ENCODE results near the gene OR56A4.
"Not testable (repeated sequence)": the region's sequence is repeated elsewhere in the genome, so short reads cannot be mapped to it uniquely, and the experiment has no call there.

Gene OR56A4, protein sequence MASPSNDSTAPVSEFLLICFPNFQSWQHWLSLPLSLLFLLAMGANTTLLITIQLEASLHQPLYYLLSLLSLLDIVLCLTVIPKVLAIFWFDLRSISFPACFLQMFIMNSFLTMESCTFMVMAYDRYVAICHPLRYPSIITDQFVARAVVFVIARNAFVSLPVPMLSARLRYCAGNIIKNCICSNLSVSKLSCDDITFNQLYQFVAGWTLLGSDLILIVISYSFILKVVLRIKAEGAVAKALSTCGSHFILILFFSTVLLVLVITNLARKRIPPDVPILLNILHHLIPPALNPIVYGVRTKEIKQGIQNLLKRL

DNA sequence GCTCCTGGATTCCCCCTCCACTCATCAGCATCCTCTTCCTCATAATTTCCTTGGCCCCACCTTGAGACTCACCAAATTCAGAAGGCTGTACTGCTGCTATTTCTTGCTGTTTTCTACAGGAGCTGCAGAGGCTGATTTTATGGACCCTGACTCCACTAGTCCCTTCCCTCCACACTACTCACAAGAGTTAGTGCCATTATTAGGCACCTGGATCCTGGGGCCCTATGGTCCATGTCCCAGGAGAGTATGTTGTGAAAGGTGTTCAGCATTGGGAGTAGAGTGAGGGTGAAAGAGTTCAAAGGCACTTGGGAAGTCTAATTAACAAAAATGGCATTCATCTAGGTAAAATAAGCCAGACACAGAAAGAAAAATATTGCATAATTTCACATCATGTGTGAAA is at the start of gene OR56A4:
TSS of gene OR56A4 (minus strand) at position 101 of the 400 bp plus-strand sequence. CDS start 3,954 bp downstream, outside the sequence.
- no peak for DNase-seq

DNA sequence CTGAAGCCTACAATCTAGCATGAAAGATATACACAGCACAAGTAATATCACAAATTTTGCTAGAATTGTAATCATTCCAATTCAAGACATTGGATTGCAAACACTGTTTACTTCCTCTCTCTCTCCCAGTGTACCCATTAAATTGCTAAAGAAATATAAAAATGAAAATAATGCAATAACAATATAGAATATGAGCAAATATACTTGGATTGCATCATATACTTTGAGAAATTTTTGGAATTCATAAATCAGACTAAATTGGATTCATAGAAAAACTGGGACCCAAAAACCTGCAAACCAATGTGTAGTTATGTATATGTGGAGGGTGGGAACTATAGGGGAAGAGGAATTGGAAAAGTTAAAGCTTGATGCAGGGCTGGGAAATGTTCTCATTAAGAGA is 48.8 kb upstream of the OR56A4 start:
- DNase-seq: no peak

DNA sequence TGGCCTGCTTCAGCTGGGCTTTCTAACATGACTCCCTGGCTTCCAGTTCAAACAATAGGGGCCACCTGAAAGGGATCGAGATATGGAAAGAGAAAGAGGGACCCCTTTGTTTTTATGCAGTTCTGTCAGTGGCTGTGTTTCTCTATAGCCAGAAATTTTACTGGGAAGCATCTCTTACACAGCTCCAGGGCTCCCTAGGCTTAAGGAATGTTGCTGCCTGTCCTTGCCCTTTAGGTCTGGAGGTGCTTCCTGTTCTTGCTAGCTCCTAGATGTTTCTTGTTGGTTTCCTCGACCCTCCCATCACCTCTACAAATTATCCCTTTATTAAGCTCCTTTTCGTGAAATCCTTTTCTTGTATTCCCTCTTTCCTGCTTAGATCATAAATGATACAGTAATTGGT is 45.6 kb upstream of the OR56A4 start:
- no peak for DNase-seq

DNA sequence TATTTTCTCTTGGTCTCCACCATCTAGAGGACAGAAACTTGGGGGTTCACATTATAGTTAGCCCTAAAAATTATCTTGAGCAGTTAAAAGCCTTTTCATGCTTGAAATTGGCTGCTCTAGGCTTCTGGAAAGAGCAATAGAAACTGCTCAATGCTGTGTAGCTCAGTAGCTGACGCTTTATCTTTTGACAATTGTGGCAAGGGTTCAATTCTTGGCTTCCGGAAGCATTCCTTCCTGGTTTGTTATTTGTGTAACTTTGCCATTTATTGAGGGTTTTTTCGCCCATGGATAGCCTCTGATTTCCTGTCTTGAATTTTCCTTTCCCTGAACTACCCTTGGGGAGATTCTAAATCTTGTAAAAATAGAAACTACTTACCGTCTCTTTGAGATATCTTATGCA is 34.1 kb upstream of the OR56A4 start:
- DNase-seq: no peak

DNA sequence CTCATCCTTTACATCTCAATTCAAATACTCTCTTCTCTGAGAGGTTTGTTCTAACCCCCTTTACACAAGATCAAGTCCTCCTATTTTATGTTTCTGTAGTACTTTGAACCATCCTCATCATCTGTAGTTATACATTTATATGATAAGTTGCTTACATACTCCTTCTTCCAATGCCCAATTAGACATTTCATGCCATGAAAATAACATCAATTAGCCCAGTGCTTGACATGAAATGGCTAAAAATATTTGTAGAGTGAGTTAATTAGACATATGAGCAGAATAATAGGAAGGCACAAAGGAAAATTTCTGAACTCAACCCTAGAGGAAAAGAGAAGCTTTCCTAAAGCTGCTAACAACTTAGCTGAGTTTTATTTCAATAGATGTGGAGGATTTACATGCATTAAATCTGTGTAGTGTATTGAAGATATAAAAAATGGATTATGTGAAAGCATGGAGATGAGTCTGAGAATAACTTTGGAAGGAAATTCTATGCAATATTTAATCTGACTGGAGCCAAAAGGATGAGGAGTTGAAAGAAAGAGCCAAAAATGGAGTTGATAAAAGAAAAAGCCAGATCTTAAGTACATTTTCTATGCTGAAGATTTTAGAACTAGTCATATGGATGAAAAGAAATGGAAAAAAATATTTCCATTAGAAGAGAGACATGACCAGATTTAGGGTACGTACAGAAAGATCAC is 24.1 kb upstream of the OR56A4 start, which contains the start of gene OR56A1:
TSS of gene OR56A1 (minus strand) at position 51 of the 698 bp plus-strand sequence. CDS start 3,066 bp downstream, outside the sequence.
- no peak for DNase-seq

DNA sequence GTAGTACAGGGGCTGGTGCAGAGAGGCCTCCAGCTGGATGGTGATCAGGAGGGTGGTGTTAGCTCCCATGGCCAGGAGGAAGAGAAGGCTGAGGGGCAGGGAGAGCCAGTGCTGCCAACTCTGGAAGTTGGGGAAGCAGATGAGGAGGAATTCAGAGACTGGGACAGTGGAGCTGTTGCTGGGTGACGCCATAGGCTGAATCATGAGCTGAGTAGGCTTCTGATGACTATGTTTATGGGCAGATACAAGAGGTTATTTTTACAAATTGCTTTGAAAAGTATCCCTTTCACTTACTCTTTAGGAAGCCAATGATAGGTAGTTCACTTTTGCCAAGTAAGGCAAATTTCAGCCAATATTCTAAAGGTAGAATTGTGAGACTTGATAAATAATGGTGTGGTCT is 20.8 kb upstream of the OR56A4 start:
- no peak for DNase-seq

DNA sequence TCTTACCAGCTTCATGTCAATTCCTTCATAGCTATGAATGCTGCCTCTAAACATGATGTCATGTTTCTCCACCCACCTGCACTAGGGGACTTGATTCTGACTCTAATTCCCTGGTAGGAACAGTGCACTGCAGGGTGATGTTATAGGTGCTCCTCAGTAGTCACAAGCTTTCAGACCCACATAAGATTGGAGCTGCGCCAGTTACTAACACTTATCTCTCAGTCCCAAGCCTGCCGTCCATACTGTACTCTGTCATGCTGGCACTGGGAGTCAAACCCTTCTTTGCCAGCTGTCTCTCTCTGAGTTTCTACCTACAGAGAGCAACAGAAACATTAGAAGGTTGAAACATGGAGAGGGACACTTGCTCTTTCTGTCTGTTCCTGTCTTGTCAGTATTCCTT is 18.3 kb upstream of the OR56A4 start:
- no peak for DNase-seq

DNA sequence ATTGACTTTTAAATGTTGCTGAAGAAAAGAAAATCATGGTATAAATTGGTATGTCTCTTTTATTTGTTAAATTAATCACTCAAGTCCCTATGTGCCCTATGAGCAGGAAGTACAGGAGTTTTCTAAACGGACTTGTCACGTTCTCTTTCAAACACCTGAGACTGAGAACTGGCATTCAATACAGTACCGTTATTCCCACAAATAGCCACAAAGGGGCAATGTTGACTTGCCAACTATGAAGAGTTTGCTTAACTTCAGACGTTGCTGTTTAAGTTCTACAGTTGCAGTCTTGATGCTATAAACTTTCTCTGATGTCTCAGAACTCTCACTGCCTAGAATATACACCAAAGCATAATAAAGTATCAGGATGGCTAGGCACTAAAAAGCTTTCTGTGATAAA is 16.2 kb upstream of the OR56A4 start:
- no peak for DNase-seq

DNA sequence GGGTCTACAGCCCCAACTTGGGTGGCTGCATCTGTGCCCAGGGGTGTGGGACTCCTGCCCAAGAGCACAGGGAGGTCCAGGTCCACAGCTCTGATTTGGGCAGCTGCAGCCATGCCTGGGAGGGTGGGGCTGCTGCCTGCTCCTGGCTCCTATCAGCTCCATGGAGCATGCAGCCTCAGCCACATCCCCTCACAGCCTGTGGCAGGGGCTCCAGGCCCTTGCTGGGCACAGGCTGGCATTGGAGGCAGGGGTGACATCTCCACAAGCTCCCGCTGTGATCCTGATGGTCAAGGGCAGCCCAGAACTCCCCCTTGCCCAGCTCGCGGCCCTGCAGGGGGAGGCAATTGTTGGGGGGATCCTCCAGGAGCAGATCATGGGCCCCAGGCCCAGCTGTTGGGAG is 6.3 kb upstream of the OR56A4 start:
- no peak for DNase-seq

DNA sequence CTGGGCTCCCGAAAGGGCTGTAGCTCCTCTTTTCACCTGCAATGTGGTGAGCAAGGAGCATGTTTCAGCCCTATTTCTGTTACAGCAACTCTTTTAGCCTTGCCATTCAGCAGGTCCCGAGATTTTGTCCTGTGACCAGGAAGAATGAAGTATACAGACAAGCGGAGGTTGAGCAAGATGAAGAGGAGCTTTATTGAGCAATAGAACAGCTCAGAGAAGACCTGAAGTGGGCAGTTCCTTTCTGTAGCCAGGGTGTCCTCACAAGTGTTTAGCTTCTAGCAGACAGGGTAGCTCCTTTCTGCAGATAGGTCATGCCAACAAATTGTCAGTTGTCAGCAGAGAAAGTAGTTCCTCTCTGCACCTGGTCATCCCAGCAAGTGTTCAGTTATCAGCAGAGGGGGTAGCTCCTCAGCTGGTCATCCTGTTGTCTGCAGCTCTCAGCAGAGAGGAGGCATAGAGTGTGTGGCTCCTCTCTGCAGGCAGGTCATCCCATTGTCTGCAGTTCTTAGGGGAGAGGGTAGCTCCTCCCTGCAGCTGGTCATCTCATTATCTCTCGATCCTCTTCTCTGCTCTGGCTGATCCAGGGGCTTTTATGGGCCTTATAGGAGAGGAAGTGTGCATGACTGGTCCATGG is 5.4 kb upstream of the OR56A4 start:
- DNase-seq: no peak

DNA sequence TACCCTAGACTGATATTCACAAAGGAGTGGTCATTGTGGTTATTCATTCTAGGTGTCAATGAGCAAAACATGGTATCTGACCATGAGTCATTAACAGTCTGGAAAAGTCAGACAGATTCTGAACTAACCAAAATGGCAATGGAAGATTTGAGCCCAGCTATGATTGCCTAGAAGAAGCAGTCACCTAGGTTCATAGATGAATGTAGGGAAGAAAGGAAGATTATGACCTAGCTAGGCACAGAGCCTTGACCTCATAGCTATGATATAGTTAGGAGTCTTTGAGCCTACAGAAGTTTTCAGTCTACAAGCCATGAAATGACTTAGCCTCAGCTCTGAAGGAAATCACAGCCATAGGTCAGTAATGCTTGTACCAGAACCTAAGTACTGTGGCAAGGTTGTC is 351 bp downstream of the OR56A4 start:
- no peak for DNase-seq

DNA sequence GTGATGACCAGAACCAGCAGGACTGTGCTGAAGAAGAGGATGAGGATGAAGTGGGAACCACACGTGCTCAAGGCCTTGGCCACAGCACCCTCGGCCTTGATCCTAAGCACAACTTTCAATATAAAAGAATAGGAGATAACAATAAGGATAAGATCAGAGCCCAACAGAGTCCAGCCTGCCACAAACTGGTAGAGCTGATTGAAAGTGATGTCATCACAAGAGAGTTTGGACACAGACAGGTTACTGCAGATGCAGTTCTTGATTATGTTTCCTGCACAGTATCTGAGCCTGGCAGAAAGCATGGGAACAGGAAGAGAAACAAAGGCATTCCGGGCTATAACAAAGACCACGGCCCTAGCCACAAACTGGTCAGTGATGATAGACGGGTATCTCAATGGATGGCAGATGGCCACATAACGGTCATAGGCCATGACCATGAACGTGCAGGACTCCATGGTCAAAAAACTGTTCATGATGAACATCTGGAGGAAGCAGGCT is 4.5 kb downstream of the OR56A4 start:
- no peak for DNase-seq

DNA sequence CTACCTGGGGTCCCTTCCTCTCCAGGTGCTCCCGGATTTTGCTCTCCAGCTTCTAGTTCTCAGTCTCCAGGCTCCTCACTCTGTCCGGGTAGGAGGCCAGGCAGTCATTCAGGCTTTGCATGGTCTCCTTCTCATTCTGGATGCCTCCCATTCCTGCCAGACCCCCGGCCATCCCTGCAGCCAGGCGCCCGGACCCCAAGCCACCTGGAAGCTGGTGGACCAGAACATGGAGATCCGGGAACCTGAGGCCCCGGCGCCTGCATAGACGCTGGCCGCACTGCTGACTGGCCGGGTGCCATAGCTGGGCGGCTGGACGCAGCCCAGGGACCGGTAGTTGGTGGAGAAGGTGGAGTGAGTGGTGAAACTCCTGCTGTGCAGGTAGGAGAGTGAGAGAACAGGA is 12.0 kb downstream of the OR56A4 start:
- DNase-seq: no peak

DNA sequence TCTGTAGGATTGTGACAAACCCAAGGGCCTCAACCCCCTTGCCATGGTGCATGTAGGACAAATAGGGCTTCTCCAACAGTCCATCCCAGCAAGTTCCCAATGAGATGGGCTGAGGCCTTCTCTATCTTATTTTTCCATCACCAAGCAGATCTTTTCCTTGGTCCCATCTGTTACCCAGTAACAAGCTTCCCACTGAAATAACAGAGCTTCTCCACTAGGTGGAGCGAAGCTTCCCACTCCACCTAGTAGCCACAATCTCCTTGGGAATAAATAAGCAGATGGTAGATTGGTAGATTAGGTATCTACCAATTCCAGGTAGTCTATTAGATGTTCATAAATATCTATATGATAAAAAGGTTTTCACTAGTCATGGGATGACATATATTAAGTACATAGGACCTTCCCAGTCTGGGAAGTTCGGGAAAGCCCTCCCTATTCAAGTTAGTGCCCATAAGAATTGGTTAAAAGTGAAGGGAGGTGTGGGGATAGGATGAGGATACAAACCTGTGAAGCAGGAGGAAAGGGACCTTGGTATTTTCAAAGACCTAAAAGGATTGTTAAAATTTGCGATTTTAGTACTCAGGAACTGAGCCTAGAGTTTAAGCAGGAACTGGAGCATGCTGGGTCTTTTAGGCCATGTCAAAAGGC is 14.0 kb downstream of the OR56A4 start:
- DNase-seq: no peak

DNA sequence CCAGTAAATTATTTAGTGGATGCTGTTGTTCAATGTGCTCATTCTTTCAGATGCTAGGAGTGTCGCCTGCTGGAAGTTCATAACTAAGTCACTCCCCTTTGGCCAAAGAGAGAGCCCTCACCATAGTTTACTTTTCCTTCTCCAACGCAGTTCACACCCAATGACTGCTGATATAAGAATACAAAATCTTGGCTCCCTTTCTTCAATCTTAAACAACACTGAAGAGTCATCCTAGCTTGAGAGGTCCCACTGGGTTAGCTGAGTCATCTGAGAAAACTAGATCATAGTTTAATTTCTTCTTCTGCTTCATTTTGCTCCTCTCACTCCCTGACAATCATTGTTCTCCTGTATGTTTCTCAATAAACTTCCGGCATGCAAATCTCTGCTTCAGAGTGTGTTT is 14.6 kb downstream of the OR56A4 start:
- DNase-seq: no peak

DNA sequence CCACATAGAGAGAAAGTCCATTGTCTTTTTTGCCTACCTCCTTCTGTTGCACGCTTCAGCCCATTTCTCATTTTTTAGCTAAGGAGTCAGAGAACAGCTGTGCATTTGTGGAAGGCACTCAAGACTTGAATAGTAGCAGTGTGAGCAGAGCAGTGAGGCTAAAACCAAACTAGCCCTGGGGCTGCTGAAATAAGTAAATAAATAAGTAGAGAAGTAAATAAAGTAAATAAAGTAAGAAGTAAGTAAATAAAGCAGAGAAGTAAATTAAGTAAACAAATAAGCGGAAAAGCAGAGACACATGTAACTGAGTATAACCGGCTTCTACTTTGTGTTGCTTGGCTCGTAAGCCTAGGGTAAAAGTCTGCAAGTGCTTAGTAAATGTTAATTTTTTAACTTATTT is 17.5 kb downstream of the OR56A4 start:
- DNase-seq: no peak

DNA sequence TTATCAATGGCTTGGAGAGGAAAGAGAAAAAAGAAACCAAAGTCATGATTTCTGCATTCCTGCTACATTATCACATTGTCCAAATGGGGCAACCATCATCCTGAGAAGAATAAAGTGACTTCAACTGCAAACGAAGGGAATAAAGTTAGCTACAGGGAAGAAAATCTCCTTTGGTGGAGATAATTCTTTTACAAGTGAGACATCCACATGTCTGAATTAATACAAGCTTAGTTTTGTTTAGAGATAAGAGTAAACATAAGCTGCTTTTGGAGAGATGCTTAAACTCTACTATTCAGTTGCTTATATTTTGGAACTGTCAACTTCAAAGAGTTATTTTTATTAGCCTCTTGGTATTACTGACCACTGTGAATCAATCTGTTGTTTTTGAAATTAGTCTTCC is 19.9 kb downstream of the OR56A4 start, which contains the start of gene OR52L1:
TSS of gene OR52L1 (minus strand) at position 101 of the 400 bp plus-strand sequence. CDS start at position 46, 55 bp downstream.
- no peak for DNase-seq

DNA sequence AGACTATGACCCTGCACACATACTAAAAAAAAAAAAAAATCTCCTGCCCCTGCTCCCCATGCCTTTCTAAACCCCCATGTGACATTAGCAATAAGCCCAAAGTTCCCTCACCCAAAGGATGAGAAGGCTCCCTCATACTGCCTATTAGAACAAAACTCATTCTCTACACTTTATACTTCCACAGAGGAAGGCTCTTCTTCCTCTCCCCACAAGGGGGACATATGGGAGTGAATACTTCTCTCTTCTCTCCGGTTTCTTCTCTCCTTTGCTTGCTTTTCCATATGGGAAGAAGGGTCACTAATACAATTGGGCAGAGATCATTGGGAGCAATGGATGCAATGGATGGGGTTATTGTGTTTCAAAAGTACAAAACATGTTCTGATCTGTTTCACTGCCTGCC is 23.3 kb downstream of the OR56A4 start:
- DNase-seq: no peak

DNA sequence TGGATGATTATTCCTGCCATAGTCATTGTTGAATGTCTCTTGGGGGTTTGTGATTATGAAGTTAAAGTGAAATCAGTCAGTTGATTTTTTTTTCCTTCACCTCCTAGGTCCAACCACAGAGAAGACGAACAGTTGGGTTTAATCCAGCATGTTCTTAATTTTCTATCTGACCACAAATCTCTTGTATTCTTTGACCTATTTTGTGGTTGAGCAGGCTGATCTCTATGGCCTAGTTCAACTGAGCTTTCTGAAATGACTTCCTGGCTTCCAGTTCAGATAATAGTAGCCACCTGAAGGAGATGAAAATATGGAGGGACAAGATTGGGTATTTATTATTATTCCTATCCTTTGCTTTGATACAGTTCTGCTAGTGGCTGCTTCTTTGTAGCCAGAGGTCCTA is 33.2 kb downstream of the OR56A4 start:
- no peak for DNase-seq

DNA sequence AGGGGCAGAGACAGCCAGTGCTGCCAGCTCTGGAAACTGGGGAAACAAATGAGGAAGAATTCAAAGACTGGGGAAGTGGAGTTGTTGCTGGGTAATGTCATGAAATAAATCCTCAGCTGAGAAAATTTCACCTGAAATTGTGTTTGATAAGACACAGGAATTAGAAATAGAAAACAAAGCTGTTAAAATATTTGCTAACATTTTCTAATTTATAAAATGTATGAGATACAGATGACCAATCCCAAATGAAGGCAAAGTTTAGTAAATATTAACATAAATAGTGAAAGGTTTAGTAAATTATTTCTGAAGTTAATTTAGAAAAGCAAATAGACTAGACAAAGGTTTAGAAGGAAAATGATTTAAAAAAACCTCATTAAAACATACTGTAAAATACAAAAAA is 38.4 kb downstream of the OR56A4 start, which contains the start of gene OR56A5:
TSS of gene OR56A5 (minus strand) at position 101 of the 400 bp plus-strand sequence. CDS start at position 101, 0 bp downstream.
- DNase-seq: no peak

DNA sequence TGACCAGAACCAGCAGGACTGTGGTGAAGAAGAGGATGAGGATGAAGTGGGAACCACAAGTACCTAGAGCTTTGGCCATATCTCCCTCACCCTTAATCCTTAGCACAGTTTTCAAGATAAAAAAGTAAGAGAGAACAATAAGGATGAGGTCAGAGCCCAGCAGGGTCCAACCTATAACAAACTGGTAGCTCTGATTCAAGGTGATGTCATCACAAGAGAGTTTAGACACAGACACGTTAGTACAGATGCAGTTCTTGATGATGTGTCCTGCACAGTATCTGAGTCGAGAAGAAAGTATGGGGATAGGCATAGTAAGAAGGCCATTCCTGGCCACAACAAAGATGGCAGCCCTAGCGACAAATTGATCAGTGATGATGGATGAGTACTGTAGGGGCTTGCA is 39.0 kb downstream of the OR56A4 start:
- no peak for DNase-seq

DNA sequence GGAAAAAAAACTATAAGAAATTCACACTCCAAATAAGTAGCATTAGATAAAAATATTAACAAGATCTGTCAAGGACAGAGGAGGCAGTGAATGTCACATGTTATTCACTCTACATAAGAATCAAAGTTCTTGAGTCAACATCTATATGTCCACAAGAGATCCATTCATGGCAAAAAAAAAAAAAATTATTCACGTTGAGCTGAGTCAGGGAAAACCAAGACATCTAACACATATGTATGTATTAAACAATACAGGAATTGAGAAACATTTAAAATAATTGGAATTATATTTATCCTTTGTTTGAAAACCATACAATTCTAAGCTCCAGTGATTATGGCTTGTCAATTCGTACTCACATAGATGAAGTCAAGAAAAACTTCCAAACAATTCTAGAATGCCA is 39.8 kb downstream of the OR56A4 start:
- no peak for DNase-seq

DNA sequence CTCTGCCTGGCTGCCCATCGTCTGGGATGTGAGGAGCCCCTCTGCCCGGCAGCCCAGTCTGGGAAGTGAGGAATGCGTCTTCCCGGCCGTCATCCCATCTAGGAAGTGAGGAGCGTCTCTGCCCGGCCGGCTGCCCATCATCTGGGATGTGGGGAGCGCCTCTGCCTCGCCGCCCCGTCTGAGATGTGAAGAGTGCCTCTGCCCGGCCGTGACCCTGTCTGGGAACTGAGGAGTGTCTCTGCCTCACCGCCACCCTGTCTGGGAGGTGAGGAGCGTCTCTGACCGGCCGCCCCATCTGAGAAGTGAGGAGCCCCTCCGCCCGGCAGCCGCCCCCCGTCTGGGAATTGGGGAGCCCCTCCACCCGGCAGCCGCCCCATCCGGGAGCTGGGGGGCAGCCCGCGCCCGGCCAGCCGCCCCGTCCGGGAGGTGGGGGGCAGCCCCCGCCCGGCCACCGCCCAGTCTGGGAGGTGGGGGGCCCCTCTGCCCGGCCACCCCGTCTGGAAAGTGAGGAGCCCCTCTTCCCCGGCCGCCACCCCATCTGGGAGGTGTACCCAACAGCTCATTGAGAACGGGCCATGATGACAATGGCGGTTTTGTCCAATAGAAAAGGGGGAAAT is 45.9 kb downstream of the OR56A4 start:
- DNase-seq: not testable (repeated sequence)
